Brain microvascular endothelial cell (primary cell): Measurements from ENCODE around the gene SMC1B.

Experiments
- DNase-seq: peaks from one replicate; pipeline ENCODE4 v3.0.0-alpha.2; 2020
- H3K27ac ChIP-seq: fragments of 250-450 bp; sonication (Bioruptor Pico); 2 replicates; pipeline ENCODE4 v1.5.1; 2020; ENCODE audit warnings: mild to moderate bottlenecking, moderate library complexity
- H3K27me3 ChIP-seq: fragments of 250-450 bp; sonication (Bioruptor Pico); replicated peaks from 2 replicates; pipeline ENCODE4 v1.5.1; 2020; ENCODE audit warnings: mild to moderate bottlenecking
- H3K36me3 ChIP-seq: fragments of 250-450 bp; sonication (Bioruptor Pico); replicated peaks from 2 replicates; pipeline ENCODE4 v1.5.1; 2020; ENCODE audit warnings: mild to moderate bottlenecking
- H3K4me3 ChIP-seq: 2 replicates; pipeline ENCODE4 v1.5.1; 2011; ENCODE audit warnings: low read depth, mild to moderate bottlenecking, control low read depth, low read length, moderate library complexity
- CTCF ChIP-seq: IDR thresholded peaks from 2 replicates; pipeline ENCODE4 v1.5.1; 2011; ENCODE audit warnings: low read depth, mild to moderate bottlenecking, moderate library complexity, low read length, control low read depth, inconsistent platforms; ENCODE audit errors: missing control alignments
- in situ Hi-C: cut with HindIII; loops from 2 replicates; pipeline ENCODE4 v1.10.0; 2017; ENCODE audit warnings: low sequenced_read_pairs, low pct_ligation_motif_present

The SMC1B gene

GRCh38 chr22:45335021-45335818 is 78.2 kb downstream of the SMC1B start:
- Histone ChIP-seq H3K36me3 (peaks cover 16% of the 10 kb centered on the region), H3K27ac (no peak overlapping the region), H3K4me3 (no peak overlapping the region), H3K27me3 (no peaks in the 10 kb centered on the region)
- no peak for DNase-seq
- in situ Hi-C loops: no loop called here
- TF ChIP-seq CTCF: peak; percentile 28

- no peak for TF ChIP-seq CTCF
- no peak overlapping the region for H3K27ac ChIP-seq
- no peak for DNase-seq
- peaks cover 18% of the 10 kb centered on the region for H3K36me3 ChIP-seq
- H3K4me3 ChIP-seq: no peak overlapping the region
- H3K27me3 ChIP-seq: no peaks in the 10 kb centered on the region
- in situ Hi-C loops: no loop called here
Measured at GRCh38 chr22:45334528-45334927, 78.9 kb downstream of the SMC1B start.

GRCh38 chr22:45334068-45334467 is 79.3 kb downstream of the SMC1B start:
- in situ Hi-C loops: no loop called here
- peaks cover 22% of the 10 kb centered on the region for H3K36me3 ChIP-seq
- H3K27me3 ChIP-seq: no peaks in the 10 kb centered on the region
- H3K4me3 ChIP-seq: no peak overlapping the region
- DNase-seq: no peak
- TF ChIP-seq CTCF: no peak
- no peak overlapping the region for H3K27ac ChIP-seq

GRCh38 chr22:45332001-45332400 is 81.4 kb downstream of the SMC1B start:
- H3K36me3 ChIP-seq: peaks cover 19% of the 10 kb centered on the region
- in situ Hi-C loops: no loop called here
- H3K4me3 ChIP-seq: no peak overlapping the region
- no peak for TF ChIP-seq CTCF
- H3K27ac ChIP-seq: no peak overlapping the region
- no peaks in the 10 kb centered on the region for H3K27me3 ChIP-seq
- no peak for DNase-seq

- no peak for TF ChIP-seq CTCF
- in situ Hi-C loops: no loop called here
- Histone ChIP-seq H3K36me3 (peaks cover 18% of the 10 kb centered on the region), H3K27ac (no peak overlapping the region), H3K4me3 (no peak overlapping the region), H3K27me3 (no peaks in the 10 kb centered on the region)
- no peak for DNase-seq
Measured at GRCh38 chr22:45331486-45331885, 81.9 kb downstream of the SMC1B start.

- no peak for DNase-seq
- Histone ChIP-seq H3K36me3 (peaks cover 17% of the 10 kb centered on the region), H3K27ac (no peak overlapping the region), H3K27me3 (no peaks in the 10 kb centered on the region), H3K4me3 (no peak overlapping the region)
- TF ChIP-seq CTCF: no peak
- in situ Hi-C loops: no loop called here
Measured at GRCh38 chr22:45330548-45330947, 82.9 kb downstream of the SMC1B start.
